ENCODE measurements around the gene MTMR10. TPM values are rescaled to one million over a fixed set of nuclear protein-coding genes. Genes with fewer than 3 reads are reported as not detected.

The MTMR10 gene
- total RNA-seq, 1 donor from 2014 or later, result 36.2 TPM

DNA sequence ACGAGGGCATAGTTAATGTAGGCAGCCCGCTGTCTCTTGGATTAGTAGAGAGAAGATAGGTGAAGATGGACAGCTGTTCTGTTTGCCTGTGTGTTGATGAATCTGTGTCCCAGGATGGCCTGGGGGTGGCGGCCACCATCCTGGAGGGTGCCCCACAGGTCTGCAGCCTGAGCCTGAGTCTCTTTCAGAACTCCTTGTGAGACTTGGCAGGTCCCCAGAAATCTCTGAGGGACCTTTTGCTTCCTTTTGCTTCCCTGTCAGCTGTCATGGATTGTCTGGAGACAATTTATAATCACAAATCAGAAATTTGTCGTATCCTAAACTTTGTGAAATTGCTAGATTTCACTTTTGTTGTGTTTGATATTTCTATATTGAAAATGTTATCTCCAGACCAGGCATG is 70.3 kb downstream of the MTMR10 start:
- Histone ChIP-seq H3K27ac (no peak overlapping the region), H3K4me3 (no peak overlapping the region), H3K9me3 (no peaks in the 10 kb centered on the region), H3K27me3 (no peaks in the 10 kb centered on the region), H3K36me3 (peaks cover 96% of the 10 kb centered on the region), H3K4me1 (no peaks in the 10 kb centered on the region)
- intact Hi-C loops (cut with DNase I), result no loop called here
- TF ChIP-seq, protein P1, sequence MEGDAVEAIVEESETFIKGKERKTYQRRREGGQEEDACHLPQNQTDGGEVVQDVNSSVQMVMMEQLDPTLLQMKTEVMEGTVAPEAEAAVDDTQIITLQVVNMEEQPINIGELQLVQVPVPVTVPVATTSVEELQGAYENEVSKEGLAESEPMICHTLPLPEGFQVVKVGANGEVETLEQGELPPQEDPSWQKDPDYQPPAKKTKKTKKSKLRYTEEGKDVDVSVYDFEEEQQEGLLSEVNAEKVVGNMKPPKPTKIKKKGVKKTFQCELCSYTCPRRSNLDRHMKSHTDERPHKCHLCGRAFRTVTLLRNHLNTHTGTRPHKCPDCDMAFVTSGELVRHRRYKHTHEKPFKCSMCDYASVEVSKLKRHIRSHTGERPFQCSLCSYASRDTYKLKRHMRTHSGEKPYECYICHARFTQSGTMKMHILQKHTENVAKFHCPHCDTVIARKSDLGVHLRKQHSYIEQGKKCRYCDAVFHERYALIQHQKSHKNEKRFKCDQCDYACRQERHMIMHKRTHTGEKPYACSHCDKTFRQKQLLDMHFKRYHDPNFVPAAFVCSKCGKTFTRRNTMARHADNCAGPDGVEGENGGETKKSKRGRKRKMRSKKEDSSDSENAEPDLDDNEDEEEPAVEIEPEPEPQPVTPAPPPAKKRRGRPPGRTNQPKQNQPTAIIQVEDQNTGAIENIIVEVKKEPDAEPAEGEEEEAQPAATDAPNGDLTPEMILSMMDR (IDR thresholded peaks at IDR 0.05), result no peak
- no peak for DNase-seq
- ATAC-seq, result no peak

DNA sequence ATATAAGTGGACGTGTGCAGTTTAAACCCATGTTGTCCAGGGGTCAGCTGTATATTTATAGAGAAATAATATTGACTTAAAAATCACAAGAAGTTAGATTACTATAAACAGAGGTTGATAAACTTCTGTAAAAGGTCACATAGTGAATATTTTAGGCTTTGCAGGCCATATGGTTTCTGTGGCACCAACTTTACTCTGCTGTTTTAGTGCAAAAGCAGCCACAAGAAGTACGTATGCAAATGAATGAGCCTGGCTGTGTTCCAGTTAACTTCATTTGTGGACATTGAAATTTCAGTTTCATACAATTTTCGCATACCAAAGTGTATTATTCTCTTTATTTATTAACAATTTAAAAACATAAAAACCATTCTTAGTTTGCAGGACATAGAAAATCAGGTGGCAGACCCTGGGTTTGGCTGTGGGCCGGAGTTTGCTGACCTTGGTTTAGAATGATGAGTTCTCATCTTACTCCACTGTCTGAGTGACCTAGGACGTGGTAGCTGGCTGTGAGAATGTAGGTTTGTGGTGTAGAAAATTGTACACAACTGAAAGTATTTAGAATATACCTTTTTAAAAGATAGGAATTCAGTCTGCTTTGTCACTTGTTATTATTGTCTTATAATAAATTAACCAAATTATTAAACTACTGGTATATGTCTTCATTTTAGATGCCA is 71.4 kb downstream of the MTMR10 start:
- TF ChIP-seq, protein P1 (IDR thresholded peaks at IDR 0.05), result no peak
- no peaks in the 10 kb centered on the region for H3K4me1 ChIP-seq
- no peak for ATAC-seq
- no peak overlapping the region for H3K27ac ChIP-seq
- no peaks in the 10 kb centered on the region for H3K9me3 ChIP-seq
- H3K27me3 ChIP-seq, result no peaks in the 10 kb centered on the region
- no peak overlapping the region for H3K4me3 ChIP-seq
- no peak for DNase-seq
- peaks cover 96% of the 10 kb centered on the region for H3K36me3 ChIP-seq
- intact Hi-C loops (cut with DNase I), result no loop called here

DNA sequence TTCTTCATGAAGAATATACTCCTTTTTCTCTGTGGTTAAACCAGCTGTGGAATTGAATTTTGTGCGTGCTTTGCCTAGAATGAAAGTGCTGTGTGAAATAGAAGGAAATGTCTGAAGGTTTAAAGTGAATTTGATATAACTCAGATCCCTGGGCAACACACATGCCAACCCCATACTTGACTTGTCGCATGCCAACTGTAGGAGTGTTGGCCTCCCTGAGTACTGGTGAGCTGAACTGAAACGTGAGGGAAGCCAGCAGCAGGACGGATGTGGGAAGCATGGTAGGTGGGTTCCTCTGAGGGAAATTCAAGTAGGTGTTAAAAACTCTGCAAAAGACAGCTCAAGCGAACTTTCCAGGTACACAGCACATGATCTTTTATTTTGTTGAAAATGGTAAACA is 73.1 kb downstream of the MTMR10 start:
- Histone ChIP-seq H3K9me3 (no peaks in the 10 kb centered on the region), H3K4me3 (no peak overlapping the region), H3K27me3 (no peaks in the 10 kb centered on the region), H3K27ac (no peak overlapping the region), H3K36me3 (peaks cover 96% of the 10 kb centered on the region), H3K4me1 (no peaks in the 10 kb centered on the region)
- no peak for ATAC-seq
- DNase-seq, result no peak
- TF ChIP-seq, protein P1 (IDR thresholded peaks at IDR 0.05), result no peak
- intact Hi-C loops (cut with DNase I), result no loop called here

DNA sequence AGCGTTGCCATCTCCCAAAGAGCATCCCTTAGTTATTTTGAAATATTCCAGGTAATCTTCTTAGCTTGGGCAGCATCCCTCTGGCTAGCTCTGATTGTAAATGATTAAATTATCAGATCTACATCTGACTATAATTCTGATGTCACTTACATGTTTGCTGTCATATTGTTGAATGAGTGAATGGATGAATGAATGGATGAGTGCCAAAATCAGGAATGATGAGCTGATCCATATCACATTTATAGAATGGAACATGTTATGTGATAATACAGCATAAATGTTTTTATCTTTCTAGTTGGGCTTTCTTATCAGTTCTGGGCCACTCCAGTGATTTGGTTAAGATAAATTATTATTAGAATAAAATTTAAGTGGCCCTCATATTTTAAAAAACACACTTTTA is 73.8 kb downstream of the MTMR10 start:
- ATAC-seq (no peak), DNase-seq (no peak)
- Histone ChIP-seq H3K4me1 (no peaks in the 10 kb centered on the region), H3K4me3 (no peak overlapping the region), H3K36me3 (peaks cover 95% of the 10 kb centered on the region), H3K27me3 (no peaks in the 10 kb centered on the region), H3K9me3 (no peaks in the 10 kb centered on the region), H3K27ac (no peak overlapping the region)
- intact Hi-C loops (cut with DNase I), result no loop called here
- TF ChIP-seq, protein P1 (IDR thresholded peaks at IDR 0.05), result no peak

DNA sequence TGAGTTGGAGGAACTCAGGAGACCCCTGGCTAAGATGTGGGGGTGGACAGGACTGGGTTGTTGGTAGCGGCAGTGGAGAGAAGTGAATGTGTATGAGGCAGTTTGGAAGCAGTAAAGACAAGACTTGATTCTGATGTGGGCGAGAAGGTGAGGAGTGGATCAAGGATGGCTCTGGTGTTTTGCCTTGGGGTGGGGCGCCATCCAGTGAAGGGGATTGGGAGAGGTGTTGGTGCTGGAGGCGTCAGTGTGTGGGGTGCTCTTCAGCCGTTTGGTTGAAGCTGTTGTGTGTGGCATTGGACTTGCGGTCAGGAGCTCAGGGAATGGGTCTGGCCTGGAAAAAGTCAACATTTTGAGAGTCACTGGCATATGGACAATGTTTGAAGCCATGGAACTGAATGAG is 74.4 kb downstream of the MTMR10 start:
- no peaks in the 10 kb centered on the region for H3K9me3 ChIP-seq
- peaks cover 95% of the 10 kb centered on the region for H3K36me3 ChIP-seq
- no peak for ATAC-seq

More for the DNA sequence above, 74.4 kb downstream of the MTMR10 start:
- Histone ChIP-seq H3K4me1 (no peaks in the 10 kb centered on the region), H3K4me3 (no peak overlapping the region), H3K27me3 (no peaks in the 10 kb centered on the region), H3K27ac (no peak overlapping the region)
- intact Hi-C loops (cut with DNase I), result no loop called here
- TF ChIP-seq, protein P1 (IDR thresholded peaks at IDR 0.05), result no peak
- DNase-seq, result no peak

Measured in upper lobe of right lung (tissue), 1 donor.